Fibroblast of lung (primary cell): Measurements from ENCODE around the gene MUC13.

Experiments used
- CTCF ChIP-seq, 2 donors: IDR thresholded peaks in 1 of 2; conservative IDR thresholded peaks in 1 of 2; 1 replicate in 1 of 2; 2 replicates in 1 of 2; pipeline ENCODE4 v1.5.1; 2011 to 2012; ENCODE audit warnings: low read length in 2 of 2, control low read depth in 1 of 2, inconsistent platforms in 1 of 2, low read depth in 1 of 2, mild to moderate bottlenecking in 1 of 2
- EZH2 ChIP-seq: IDR thresholded peaks from 2 replicates; pipeline ENCODE4 v1.5.1; 2012; ENCODE audit warnings: low read length, control low read depth, mild to moderate bottlenecking; ENCODE audit errors: missing control alignments

GRCh38 chr3:124886168-124887056, 48.1 kb downstream of the MUC13 start:
- TF ChIP-seq EZH2 (no peak), CTCF (conservative IDR thresholded peaks at IDR 0.05 in 1 of 2, IDR thresholded peaks at IDR 0.05 in 1 of 2; ENCODE audit: low read depth in 1 of 2, low read length in 2 of 2) (no peak)
